HG03558 (cell line): ENCODE measurements around the gene OR6M1.

Source experiments
- ATAC-seq: cut with Tn5 transposase; IDR thresholded peaks from one replicate; pipeline ENCODE4 v1.9.1; 2021; ENCODE audit warnings: moderate number of reproducible peaks; ENCODE audit not compliant: unreplicated experiment; ENCODE audit errors: extremely low read depth

Gene OR6M1

GRCh38 chr11:123806249-123806648 is at the start of gene OR6M1:
TSS of gene OR6M1 (minus strand) at chr11:123806349. CDS start at chr11:123806349, 0 bp downstream.
- no peak for ATAC-seq

GRCh38 chr11:123853038-123853437 is 46.9 kb upstream of the OR6M1 start:
- no peak for ATAC-seq

GRCh38 chr11:123852321-123852720 is 46.2 kb upstream of the OR6M1 start:
- no peak for ATAC-seq

- ATAC-seq: no peak
Observed at GRCh38 chr11:123851110-123851509, 45.0 kb upstream of the OR6M1 start.

- ATAC-seq: no peak
Observed at GRCh38 chr11:123841174-123841573, 35.0 kb upstream of the OR6M1 start.

GRCh38 chr11:123839131-123839530 is 33.0 kb upstream of the OR6M1 start:
- no peak for ATAC-seq

GRCh38 chr11:123838659-123839058 is 32.5 kb upstream of the OR6M1 start:
- no peak for ATAC-seq

- ATAC-seq: no peak
Observed at GRCh38 chr11:123838199-123838598, 32.0 kb upstream of the OR6M1 start.

- no peak for ATAC-seq
Observed at GRCh38 chr11:123833095-123833494, 26.9 kb upstream of the OR6M1 start.

GRCh38 chr11:123829745-123830144 is 23.6 kb upstream of the OR6M1 start:
- no peak for ATAC-seq

GRCh38 chr11:123822599-123822998 is 16.4 kb upstream of the OR6M1 start:
- ATAC-seq: no peak

- no peak for ATAC-seq
Observed at GRCh38 chr11:123822032-123822431, 15.9 kb upstream of the OR6M1 start.

GRCh38 chr11:123815122-123815521 is 9.0 kb upstream of the OR6M1 start:
- no peak for ATAC-seq

GRCh38 chr11:123801765-123802164 is 4.4 kb downstream of the OR6M1 start:
- ATAC-seq: no peak

GRCh38 chr11:123800036-123800435 is 6.1 kb downstream of the OR6M1 start:
- ATAC-seq: no peak

GRCh38 chr11:123799438-123799837 is 6.7 kb downstream of the OR6M1 start:
- ATAC-seq: no peak

- ATAC-seq: no peak
Observed at GRCh38 chr11:123798513-123799252, 7.5 kb downstream of the OR6M1 start.

- ATAC-seq: no peak
Observed at GRCh38 chr11:123798079-123798478, 8.1 kb downstream of the OR6M1 start.

GRCh38 chr11:123797541-123797940 is 8.6 kb downstream of the OR6M1 start:
- ATAC-seq: no peak

- ATAC-seq: no peak
Observed at GRCh38 chr11:123797114-123797513, 9.0 kb downstream of the OR6M1 start.

- no peak for ATAC-seq
Observed at GRCh38 chr11:123796226-123796625, 9.9 kb downstream of the OR6M1 start.

- no peak for ATAC-seq
Observed at GRCh38 chr11:123783536-123783935, 22.6 kb downstream of the OR6M1 start.
